Testis (tissue), 2 donors: ENCODE results near the gene ERI3.

Experiments used
- CTCF ChIP-seq, 3 experiments: fragments of 450-650 bp in 2 of 3; fragments of 200-600 bp in 1 of 3; sonication (generic) in 1 of 3; IDR thresholded peaks; one replicate each; pipeline ENCODE4 v1.5.1; 2016 to 2019; ENCODE audit warnings: antibody characterized with exemption in 3 of 3, mild to moderate bottlenecking in 2 of 3, moderate library complexity in 1 of 3
- POLR2A ChIP-seq: fragments of 450-650 bp; IDR thresholded peaks from one replicate; pipeline ENCODE4 v1.6.1; 2017; ENCODE audit warnings: antibody characterized with exemption, mild to moderate bottlenecking, moderate library complexity

GRCh38 chr1:44254392-44254910, 100.6 kb downstream of the ERI3 start:
- TF ChIP-seq CTCF (IDR thresholded peaks at IDR 0.05), result no peak
- no peak for TF ChIP-seq POLR2A
